ENCODE results near the gene ERCC1. TPM values are rescaled to one million over a fixed set of nuclear protein-coding genes. Genes with fewer than 3 reads are reported as not detected.
A peak's percentile ranks its signal among the peaks of the same experiment; 100 is the strongest.

The ERCC1 gene
- total and polyA plus RNA-seq, 2 of the 13 experiments (the other 11 are each of a cell fraction or from before 2014, with no cell fraction given) = 40.0 to 66.4 TPM

DNA sequence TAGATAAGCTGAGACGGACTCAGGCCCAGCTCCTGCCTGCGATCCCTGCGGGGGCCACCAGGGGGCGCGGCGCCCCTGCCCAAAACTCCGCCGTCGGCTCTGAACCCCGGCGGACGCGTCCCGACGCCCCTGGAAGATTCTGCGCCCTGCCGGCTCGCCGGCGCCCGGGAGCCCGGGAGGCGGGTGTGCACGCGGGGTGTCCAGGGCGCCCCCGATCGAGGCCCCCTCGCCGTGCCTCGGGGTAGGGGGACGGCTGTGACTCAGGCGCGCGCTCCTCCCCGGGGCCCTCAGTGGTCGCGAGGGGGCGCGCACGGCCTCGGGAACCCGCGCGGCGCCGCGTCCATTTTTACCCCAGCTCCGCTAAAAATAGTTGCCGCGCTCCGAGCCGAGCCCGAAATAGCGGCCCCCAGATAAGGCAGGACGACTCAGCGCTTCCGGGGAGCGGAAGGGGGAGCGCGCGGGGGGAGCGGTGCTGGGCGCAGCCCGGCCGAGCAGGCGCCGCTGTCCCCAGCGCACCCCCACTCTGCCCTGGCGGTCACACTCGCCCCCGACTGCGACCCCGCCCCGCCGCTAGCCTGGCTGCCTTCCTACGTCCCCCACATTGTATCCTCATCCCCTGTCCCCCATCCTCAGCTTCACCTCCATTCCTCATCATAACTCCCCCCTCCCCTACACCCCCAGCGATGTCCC lies 16.0 kb upstream of the ERCC1 start (continued):
- TF ChIP-seq, protein P1, sequence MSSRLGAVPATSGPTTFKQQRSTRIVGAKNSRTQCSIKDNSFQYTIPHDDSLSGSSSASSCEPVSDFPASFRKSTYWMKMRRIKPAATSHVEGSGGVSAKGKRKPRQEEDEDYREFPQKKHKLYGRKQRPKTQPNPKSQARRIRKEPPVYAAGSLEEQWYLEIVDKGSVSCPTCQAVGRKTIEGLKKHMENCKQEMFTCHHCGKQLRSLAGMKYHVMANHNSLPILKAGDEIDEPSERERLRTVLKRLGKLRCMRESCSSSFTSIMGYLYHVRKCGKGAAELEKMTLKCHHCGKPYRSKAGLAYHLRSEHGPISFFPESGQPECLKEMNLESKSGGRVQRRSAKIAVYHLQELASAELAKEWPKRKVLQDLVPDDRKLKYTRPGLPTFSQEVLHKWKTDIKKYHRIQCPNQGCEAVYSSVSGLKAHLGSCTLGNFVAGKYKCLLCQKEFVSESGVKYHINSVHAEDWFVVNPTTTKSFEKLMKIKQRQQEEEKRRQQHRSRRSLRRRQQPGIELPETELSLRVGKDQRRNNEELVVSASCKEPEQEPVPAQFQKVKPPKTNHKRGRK (CRISPR knock-in tag; IDR thresholded peaks at IDR 0.05) = no peak
- TF ChIP-seq ZNF710 (CRISPR knock-in tag; IDR thresholded peaks at IDR 0.05; ENCODE audit: borderline replicate concordance) (no peak), PHF5A (CRISPR knock-in tag; IDR thresholded peaks at IDR 0.05; ENCODE audit: low read depth, unreplicated experiment) (no peak), FOXK2 (IDR thresholded peaks at IDR 0.05) (no peak), ASH2L (IDR thresholded peaks at IDR 0.05; ENCODE audit: insufficient read length, low read depth, low read length) (no peak), NR2F2 (IDR thresholded peaks at IDR 0.05; ENCODE audit: borderline replicate concordance, low read depth) (no peak), FIP1L1 (IDR thresholded peaks at IDR 0.05; ENCODE audit: borderline replicate concordance, insufficient read depth, low read depth, low read length) (no peak), ZNF17 (CRISPR knock-in tag; IDR thresholded peaks at IDR 0.05) (no peak), ZNF282 (IDR thresholded peaks at IDR 0.05; ENCODE audit: partially characterized antibody) (no peak), PATZ1 (CRISPR knock-in tag; IDR thresholded peaks at IDR 0.05) (peak; percentile 89), FOXC1 (CRISPR knock-in tag; IDR thresholded peaks at IDR 0.05; ENCODE audit: borderline replicate concordance) (no peak), GABPB1 (CRISPR knock-in tag; IDR thresholded peaks at IDR 0.05) (peak; percentile 90), CHCHD3 (CRISPR knock-in tag; IDR thresholded peaks at IDR 0.05) (0 out of 2 replicates have a peak, but pooled peaks have one; percentile 18), HOXD1 (CRISPR knock-in tag; IDR thresholded peaks at IDR 0.05) (no peak), ZBTB1 (CRISPR knock-in tag; IDR thresholded peaks at IDR 0.05; ENCODE audit: borderline replicate concordance) (no peak), KLF13 (CRISPR knock-in tag; IDR thresholded peaks at IDR 0.05) (no peak), ZBTB7B (CRISPR knock-in tag; IDR thresholded peaks at IDR 0.05) (peak; percentile 32; the same call in 1 of the 2 replicates), NFE2 (CRISPR knock-in tag; IDR thresholded peaks at IDR 0.05) (no peak), ZNF350 (CRISPR knock-in tag; IDR thresholded peaks at IDR 0.05; ENCODE audit: borderline replicate concordance, low read depth) (no peak), NR2C2 (CRISPR knock-in tag; IDR thresholded peaks at IDR 0.05; ENCODE audit: borderline replicate concordance) (no peak), MED8 (CRISPR knock-in tag; IDR thresholded peaks at IDR 0.05; ENCODE audit: insufficient replicate concordance) (no peak), HDAC6 (IDR thresholded peaks at IDR 0.05; ENCODE audit: low read depth, low read length) (no peak)
- TF ChIP-seq, protein P2, sequence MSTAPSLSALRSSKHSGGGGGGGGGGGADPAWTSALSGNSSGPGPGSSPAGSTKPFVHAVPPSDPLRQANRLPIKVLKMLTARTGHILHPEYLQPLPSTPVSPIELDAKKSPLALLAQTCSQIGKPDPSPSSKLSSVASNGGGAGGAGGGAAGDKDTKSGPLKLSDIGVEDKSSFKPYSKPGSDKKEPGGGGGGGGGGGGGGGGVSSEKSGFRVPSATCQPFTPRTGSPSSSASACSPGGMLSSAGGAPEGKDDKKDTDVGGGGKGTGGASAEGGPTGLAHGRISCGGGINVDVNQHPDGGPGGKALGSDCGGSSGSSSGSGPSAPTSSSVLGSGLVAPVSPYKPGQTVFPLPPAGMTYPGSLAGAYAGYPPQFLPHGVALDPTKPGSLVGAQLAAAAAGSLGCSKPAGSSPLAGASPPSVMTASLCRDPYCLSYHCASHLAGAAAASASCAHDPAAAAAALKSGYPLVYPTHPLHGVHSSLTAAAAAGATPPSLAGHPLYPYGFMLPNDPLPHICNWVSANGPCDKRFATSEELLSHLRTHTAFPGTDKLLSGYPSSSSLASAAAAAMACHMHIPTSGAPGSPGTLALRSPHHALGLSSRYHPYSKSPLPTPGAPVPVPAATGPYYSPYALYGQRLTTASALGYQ (CRISPR knock-in tag; IDR thresholded peaks at IDR 0.05) = peak; percentile 35; the same call in 1 of the 2 replicates
